ENCODE data around the gene PDCD2L. TPM values are rescaled to one million over a fixed set of nuclear protein-coding genes. Genes with fewer than 3 reads are reported as not detected.

The PDCD2L gene
- total RNA-seq, 1 experiment from 2014 or later: 43.3 TPM

- H4K91ac ChIP-seq (ENCODE audit: insufficient read length, low read depth, low read length): no peak overlapping the region
- H3K4me3 Mint-ChIP-seq: peak overlapping the region; percentile 97 to 98
- no peak overlapping the region for H3K27ac ChIP-seq (ENCODE audit: insufficient read length, low read depth, low read length)
- H3K9me3 ChIP-seq (ENCODE audit: control insufficient read depth, low read depth, low read length): no peaks in the 10 kb centered on the region
- peaks cover 6% of the 10 kb centered on the region for H3K79me1 ChIP-seq (ENCODE audit: insufficient read depth, low read depth, low read length, poor library complexity, severe bottlenecking)
- H2BK120ac ChIP-seq (ENCODE audit: low read depth, low read length, poor library complexity, severe bottlenecking): no peak overlapping the region
- H2AK5ac ChIP-seq (ENCODE audit: insufficient read length, low read length): no peak overlapping the region
- H3K14ac ChIP-seq (ENCODE audit: insufficient read depth, low read length): no peak overlapping the region
- no peak overlapping the region for H2BK20ac ChIP-seq (ENCODE audit: low read depth, low read length, poor library complexity, severe bottlenecking)
- peaks cover 15 to 24% of the 10 kb centered on the region in 2 experiments for H3K4me1 Mint-ChIP-seq
- no peak overlapping the region for H3K56ac ChIP-seq (ENCODE audit: insufficient read length, low read depth, low read length)
- H3K27ac Mint-ChIP-seq: peak overlapping the region in 2 of 3 experiments; percentile 49 to 88; a peak in 5 of 7 replicates
- peaks cover 3% of the 10 kb centered on the region for H3K23me2 ChIP-seq (ENCODE audit: insufficient read length, low read depth, low read length, poor library complexity, severe bottlenecking)
- no peak overlapping the region for H3K9ac ChIP-seq (ENCODE audit: extremely low read depth, insufficient read length, low read length)
- H4K5ac ChIP-seq (ENCODE audit: insufficient read length, low read depth, low read length): no peak overlapping the region
- H3K4me1 ChIP-seq (ENCODE audit: insufficient read depth, low read length): no peaks in the 10 kb centered on the region; the same call in 1 of the 2 replicates
- peaks cover 25 to 57% (median 48%) of the 10 kb centered on the region in 3 experiments for H3K36me3 Mint-ChIP-seq (ENCODE audit: insufficient read depth in 1 of 3, low read depth in 3 of 3)
- no peaks in the 10 kb centered on the region; the same call in 1 of the 2 replicates for H3K27me3 Mint-ChIP-seq (ENCODE audit: low read depth)
- H2BK15ac ChIP-seq (ENCODE audit: low read depth, low read length): no peak overlapping the region
- no peak for DNase-seq
- H3K4ac ChIP-seq (ENCODE audit: low read depth, low read length): no peak overlapping the region
- no peaks in the 10 kb centered on the region for H3K9me3 Mint-ChIP-seq
- H3K4me2 ChIP-seq (ENCODE audit: insufficient read depth, insufficient read length, low read length): peak overlapping the region; percentile 0
- no peak overlapping the region for H3K18ac ChIP-seq (ENCODE audit: insufficient read length, low read depth, low read length)
- no peak overlapping the region for H2AFZ ChIP-seq (ENCODE audit: low read length)
- no CpG with 5 or more reads among the region's 6 CpGs for WGBS (ENCODE audit: extremely low coverage, insufficient read length, low lambda C conversion rate)
- H2BK12ac ChIP-seq (ENCODE audit: insufficient read length, low read depth, low read length): no peak overlapping the region
- H4K8ac ChIP-seq (replicated peaks; ENCODE audit: insufficient read length, low read depth, low read length): no peak overlapping the region
- no peaks in the 10 kb centered on the region for H3K27me3 ChIP-seq (ENCODE audit: insufficient read depth, low read length)
- peak; percentile 76 for TF ChIP-seq CTCF (conservative IDR thresholded peaks at IDR 0.05)
- H3T11ph ChIP-seq (ENCODE audit: low read length): no peak overlapping the region
- no peak overlapping the region for H3K23ac ChIP-seq (ENCODE audit: insufficient read length, low read depth, low read length)
- H3K79me2 ChIP-seq (ENCODE audit: insufficient read depth, low read length): peaks cover 38% of the 10 kb centered on the region; the same call in 1 of the 2 replicates
- no peaks in the 10 kb centered on the region for H4K20me1 ChIP-seq (ENCODE audit: control insufficient read depth, insufficient read depth, insufficient read length)
- no peak overlapping the region for H2BK5ac ChIP-seq (ENCODE audit: insufficient read length, low read length)
Observed at GRCh38 chr19:34430738-34431625, 26.8 kb downstream of the PDCD2L start.
